Trophoblast cell (in vitro differentiated cells and primary cell): ENCODE measurements around the gene VDR.

ENCODE experiments used
- DNase-seq, 2 donors: peaks; one replicate each; pipeline ENCODE4 v3.0.0-alpha.2; 2016
- H2AFZ ChIP-seq: 2 replicates; pipeline ENCODE4 v1.6.1; 2013; ENCODE audit warnings: low read length, moderate library complexity, mild to moderate bottlenecking; ENCODE audit not compliant: insufficient read depth, poor library complexity
- H2AK5ac ChIP-seq: 2 replicates; pipeline ENCODE4 v1.6.1; 2013; ENCODE audit warnings: mild to moderate bottlenecking, low read length
- H2BK120ac ChIP-seq: 2 replicates; pipeline ENCODE4 v1.6.1; 2013; ENCODE audit warnings: low read length, mild to moderate bottlenecking, moderate library complexity; ENCODE audit not compliant: insufficient read depth, poor library complexity
- H2BK12ac ChIP-seq: 2 replicates; pipeline ENCODE4 v1.6.1; 2013; ENCODE audit warnings: mild to moderate bottlenecking, low read length, moderate library complexity
- H2BK5ac ChIP-seq: 2 replicates; pipeline ENCODE4 v1.6.1; 2013; ENCODE audit warnings: low read length, low read depth, moderate library complexity, mild to moderate bottlenecking; ENCODE audit not compliant: poor library complexity
- H3K14ac ChIP-seq: 2 replicates; pipeline ENCODE4 v1.6.1; 2013; ENCODE audit warnings: mild to moderate bottlenecking, low read length
- H3K18ac ChIP-seq: 2 replicates; pipeline ENCODE4 v1.6.1; 2013; ENCODE audit warnings: mild to moderate bottlenecking, low read length
- H3K23ac ChIP-seq: 2 replicates; pipeline ENCODE4 v1.6.1; 2013; ENCODE audit warnings: low read length
- H3K27ac ChIP-seq: 2 replicates; pipeline ENCODE4 v1.5.1; 2013; ENCODE audit warnings: low read depth, mild to moderate bottlenecking, inconsistent platforms, low read length, moderate library complexity
- H3K27me3 ChIP-seq: 2 replicates; pipeline ENCODE4 v1.6.1; 2013; ENCODE audit warnings: inconsistent platforms, mild to moderate bottlenecking, low read length, moderate library complexity; ENCODE audit not compliant: insufficient read depth
- H3K36me3 ChIP-seq, 2 experiments: 1 replicate in 1 of 2; 2 replicates in 1 of 2; pipeline ENCODE4 v1.6.1; 2013; ENCODE audit warnings: low read length in 2 of 2, mild to moderate bottlenecking in 2 of 2, moderate library complexity in 1 of 2; ENCODE audit not compliant: insufficient read depth in 2 of 2, control insufficient read depth in 1 of 2
- H3K4ac ChIP-seq: 2 replicates; pipeline ENCODE4 v1.6.1; 2013; ENCODE audit warnings: low read depth, mild to moderate bottlenecking, low read length, moderate library complexity
- H3K4me1 ChIP-seq, 2 experiments: 1 replicate in 1 of 2; 2 replicates in 1 of 2; pipeline ENCODE4 v1.6.1; 2013; ENCODE audit warnings: low read length in 2 of 2, mild to moderate bottlenecking in 2 of 2, moderate library complexity in 1 of 2; ENCODE audit not compliant: insufficient read depth in 2 of 2, control insufficient read depth in 1 of 2
- H3K4me2 ChIP-seq: 2 replicates; pipeline ENCODE4 v1.6.1; 2013; ENCODE audit warnings: inconsistent platforms, mild to moderate bottlenecking, low read length, moderate library complexity
- H3K4me3 ChIP-seq: 2 replicates; pipeline ENCODE4 v1.5.1; 2013; ENCODE audit warnings: mild to moderate bottlenecking, low read depth, low read length, inconsistent platforms
- H3K79me1 ChIP-seq: one replicate; pipeline ENCODE4 v1.6.1; 2013; ENCODE audit warnings: low read length
- H3K79me2 ChIP-seq: 2 replicates; pipeline ENCODE4 v1.6.1; 2013; ENCODE audit warnings: low read length, mild to moderate bottlenecking; ENCODE audit not compliant: control insufficient read depth, insufficient read depth, poor library complexity
- H3K9ac ChIP-seq: 2 replicates; pipeline ENCODE4 v1.6.1; 2013; ENCODE audit warnings: mild to moderate bottlenecking, low read length
- H3K9me3 ChIP-seq: 2 replicates; pipeline ENCODE4 v1.6.1; 2013; ENCODE audit warnings: low read depth, mild to moderate bottlenecking, control low read depth, inconsistent platforms, low read length; ENCODE audit not compliant: insufficient read depth
- H4K12ac ChIP-seq: 2 replicates; pipeline ENCODE4 v1.6.1; 2013; ENCODE audit warnings: low read depth, mild to moderate bottlenecking, low read length, moderate library complexity
- H4K8ac ChIP-seq: 2 replicates; pipeline ENCODE4 v1.6.1; 2013; ENCODE audit warnings: low read depth, mild to moderate bottlenecking, low read length, moderate library complexity
- H4K91ac ChIP-seq: one replicate; pipeline ENCODE4 v1.6.1; 2013; ENCODE audit warnings: low read depth, mild to moderate bottlenecking, low read length, moderate library complexity
- WGBS: extraction: QIAGEN DNeasy Blood & Tissue Kit; methylation state at CpG from one replicate; pipeline ENCODE4 v1.1.7; 2013; ENCODE audit warnings: missing lambda C conversion rate; ENCODE audit not compliant: insufficient read length, insufficient coverage; ENCODE audit errors: extremely low coverage; 5-methylcytosine and 5-hydroxymethylcytosine counted together

The VDR gene

GRCh38 chr12:47899466-47899865 lies 5.3 kb downstream of the VDR start:
- Histone ChIP-seq H3K23ac (no peak overlapping the region), H3K27me3 (peaks cover 5% of the 10 kb centered on the region), H3K18ac (no peak overlapping the region), H3K4me3 (no peak overlapping the region), H2BK12ac (no peak overlapping the region), H3K27ac (no peak overlapping the region), H3K36me3 (no peaks in the 10 kb centered on the region), H3K14ac (no peak overlapping the region), H4K12ac (no peak overlapping the region), H3K4me2 (no peak overlapping the region), H2BK5ac (no peak overlapping the region), H3K4ac (no peak overlapping the region), H2AFZ (no peak overlapping the region), H2AK5ac (no peak overlapping the region), H3K9ac (no peak overlapping the region), H3K79me1 (no peaks in the 10 kb centered on the region), H3K4me1 (peaks cover 4 to 21% of the 10 kb centered on the region in 2 experiments), H3K9me3 (no peaks in the 10 kb centered on the region), H4K8ac (no peak overlapping the region), H3K79me2 (no peaks in the 10 kb centered on the region), H4K91ac (no peak overlapping the region), H2BK120ac (no peak overlapping the region)
- DNase-seq, result no peak
- WGBS, result no CpG with 5 or more reads among the region's 5 CpGs

DNA sequence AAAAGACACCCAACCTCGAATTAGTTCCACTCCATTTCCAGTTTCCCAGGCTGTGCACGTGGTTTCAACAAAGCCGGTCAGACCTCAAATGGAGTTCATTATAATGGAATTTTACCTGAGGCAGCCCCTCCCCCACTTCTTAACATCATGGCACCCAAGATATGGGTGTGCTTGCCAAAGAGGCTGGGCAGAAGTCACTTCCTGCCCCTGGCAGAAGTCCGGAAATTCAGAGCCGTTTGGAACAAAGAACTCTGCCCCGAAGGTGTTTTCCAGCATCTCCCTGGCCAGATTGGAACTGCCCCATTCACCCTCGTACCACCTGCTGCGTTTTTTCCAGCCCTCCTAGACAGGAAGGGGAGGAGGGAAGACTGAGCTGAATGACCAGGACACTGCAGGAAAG lies 8.2 kb downstream of the VDR start:
- H4K8ac ChIP-seq, result no peak overlapping the region
- DNase-seq, result peak in 1 of 2 donors; percentile 29
- no peaks in the 10 kb centered on the region for H3K36me3 ChIP-seq
- H2BK120ac ChIP-seq, result no peak overlapping the region
- no peaks in the 10 kb centered on the region for H3K27me3 ChIP-seq
- H3K14ac ChIP-seq, result no peak overlapping the region
- no peaks in the 10 kb centered on the region for H3K79me2 ChIP-seq
- no peak overlapping the region for H3K23ac ChIP-seq
- no peak overlapping the region for H2BK12ac ChIP-seq
- no peak overlapping the region for H3K4ac ChIP-seq
- H3K4me1 ChIP-seq, result peaks cover 3 to 14% of the 10 kb centered on the region in 2 experiments
- no peaks in the 10 kb centered on the region for H3K9me3 ChIP-seq
- H3K79me1 ChIP-seq, result no peaks in the 10 kb centered on the region
- no peak overlapping the region for H4K91ac ChIP-seq
- no peak overlapping the region for H4K12ac ChIP-seq
- H2BK5ac ChIP-seq, result no peak overlapping the region
- H3K18ac ChIP-seq, result no peak overlapping the region
- WGBS, result no CpG with 5 or more reads among the region's 8 CpGs
- no peak overlapping the region for H2AFZ ChIP-seq
- no peak overlapping the region for H3K4me3 ChIP-seq
- H3K27ac ChIP-seq, result no peak overlapping the region
- H2AK5ac ChIP-seq, result no peak overlapping the region
- H3K9ac ChIP-seq, result no peak overlapping the region
- H3K4me2 ChIP-seq, result no peak overlapping the region

- no peak for DNase-seq
- H3K9ac ChIP-seq, result no peak overlapping the region
- no peak overlapping the region for H2AK5ac ChIP-seq
- no peak overlapping the region for H4K12ac ChIP-seq
- H3K9me3 ChIP-seq, result no peaks in the 10 kb centered on the region
- no peak overlapping the region for H3K4ac ChIP-seq
- no peak overlapping the region for H2BK5ac ChIP-seq
- H3K79me1 ChIP-seq, result no peaks in the 10 kb centered on the region
- no peak overlapping the region for H3K27ac ChIP-seq
- no peaks in the 10 kb centered on the region for H3K27me3 ChIP-seq
- H4K8ac ChIP-seq, result no peak overlapping the region
- no peak overlapping the region for H2AFZ ChIP-seq
- H4K91ac ChIP-seq, result no peak overlapping the region
- H3K4me2 ChIP-seq, result no peak overlapping the region
- H2BK12ac ChIP-seq, result no peak overlapping the region
- H3K14ac ChIP-seq, result no peak overlapping the region
- H3K23ac ChIP-seq, result no peak overlapping the region
- no peaks in the 10 kb centered on the region for H3K36me3 ChIP-seq
- H3K4me3 ChIP-seq, result no peak overlapping the region
- H3K18ac ChIP-seq, result no peak overlapping the region
- H2BK120ac ChIP-seq, result no peak overlapping the region
- H3K79me2 ChIP-seq, result no peaks in the 10 kb centered on the region
- peaks cover 3 to 10% of the 10 kb centered on the region in 2 experiments for H3K4me1 ChIP-seq
- WGBS, result no CpG with 5 or more reads among the region's 4 CpGs
Measured at GRCh38 chr12:47896022-47896421, 8.8 kb downstream of the VDR start.

DNA sequence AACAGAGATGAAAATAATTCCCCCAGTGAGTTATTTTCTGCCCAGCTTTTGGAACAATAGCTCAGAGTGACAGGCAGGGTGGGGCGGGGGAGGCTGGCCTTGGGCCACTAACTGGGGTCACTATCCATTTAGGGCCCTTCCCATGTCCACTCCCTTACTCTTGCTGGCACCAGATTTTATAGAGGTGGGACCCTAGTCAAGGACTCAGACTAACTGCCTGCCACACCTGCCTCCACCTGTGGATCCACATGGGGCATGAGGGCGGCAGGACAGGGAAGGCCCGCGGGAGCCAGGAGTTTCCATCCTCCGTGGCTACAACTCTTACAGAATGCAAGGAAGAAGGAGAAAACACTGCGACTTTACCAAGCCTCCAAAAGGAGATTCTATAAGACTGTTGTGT lies 10.1 kb downstream of the VDR start:
- Histone ChIP-seq H4K91ac (no peak overlapping the region), H3K4me2 (no peak overlapping the region), H3K4ac (no peak overlapping the region), H2BK5ac (no peak overlapping the region), H4K8ac (no peak overlapping the region), H2AK5ac (no peak overlapping the region), H3K23ac (no peak overlapping the region), H2AFZ (no peak overlapping the region), H2BK120ac (no peak overlapping the region), H3K14ac (no peak overlapping the region), H3K9me3 (no peaks in the 10 kb centered on the region), H2BK12ac (no peak overlapping the region), H3K79me2 (no peaks in the 10 kb centered on the region), H3K4me1 (peaks cover 0 to 4% of the 10 kb centered on the region in 2 experiments), H3K18ac (no peak overlapping the region), H4K12ac (no peak overlapping the region), H3K9ac (no peak overlapping the region), H3K79me1 (no peaks in the 10 kb centered on the region), H3K36me3 (no peaks in the 10 kb centered on the region), H3K4me3 (no peak overlapping the region), H3K27me3 (no peaks in the 10 kb centered on the region), H3K27ac (no peak overlapping the region)
- DNase-seq, result no peak
- WGBS, result no CpG with 5 or more reads among the region's 6 CpGs
